ENCODE results near the gene CUX1. TPM values are rescaled to one million over a fixed set of nuclear protein-coding genes. Genes with fewer than 3 reads are reported as not detected.
"Not testable (repeated sequence)": the region's sequence is repeated elsewhere in the genome, so short reads cannot be mapped to it uniquely, and the experiment has no call there.

CUX1 gene
- polyA plus RNA-seq, 1 donor, result 38.3 TPM

GRCh38 chr7:102204212-102204611 is 386.8 kb downstream of the CUX1 start:
- DNase-seq (ENCODE audit: low read depth), result no peak

- no peak for DNase-seq (ENCODE audit: low read depth)
Measured at GRCh38 chr7:102205915-102206314, 388.5 kb downstream of the CUX1 start.

GRCh38 chr7:102208826-102209225 is 391.4 kb downstream of the CUX1 start:
- no peak for DNase-seq (ENCODE audit: low read depth)

GRCh38 chr7:102210787-102211186 is 393.4 kb downstream of the CUX1 start:
- DNase-seq (ENCODE audit: low read depth), result no peak

- DNase-seq (ENCODE audit: low read depth), result no peak
Measured at GRCh38 chr7:102211590-102212550, 394.4 kb downstream of the CUX1 start.

- no peak for DNase-seq (ENCODE audit: low read depth)
Measured at GRCh38 chr7:102214477-102215072, 397.1 kb downstream of the CUX1 start.

GRCh38 chr7:102215256-102215655 is 397.8 kb downstream of the CUX1 start:
- no peak for DNase-seq (ENCODE audit: low read depth)

- DNase-seq (ENCODE audit: low read depth), result no peak
Measured at GRCh38 chr7:102215711-102216110, 398.3 kb downstream of the CUX1 start.

- DNase-seq (ENCODE audit: low read depth), result no peak
Measured at GRCh38 chr7:102216573-102217314, 399.3 kb downstream of the CUX1 start.

- DNase-seq (ENCODE audit: low read depth), result no peak
Measured at GRCh38 chr7:102220229-102220850, 402.9 kb downstream of the CUX1 start.

- no peak for DNase-seq (ENCODE audit: low read depth)
Measured at GRCh38 chr7:102220960-102221800, 403.8 kb downstream of the CUX1 start.

GRCh38 chr7:102221961-102222360 is 404.5 kb downstream of the CUX1 start:
- DNase-seq (ENCODE audit: low read depth), result no peak

GRCh38 chr7:102222445-102222844 is 405.0 kb downstream of the CUX1 start:
- DNase-seq (ENCODE audit: low read depth), result no peak

- DNase-seq (ENCODE audit: low read depth), result no peak
Measured at GRCh38 chr7:102223184-102223583, 405.8 kb downstream of the CUX1 start.

GRCh38 chr7:102225025-102225424 is 407.6 kb downstream of the CUX1 start:
- no peak for DNase-seq (ENCODE audit: low read depth)

- no peak for DNase-seq (ENCODE audit: low read depth)
Measured at GRCh38 chr7:102227371-102227770, 409.9 kb downstream of the CUX1 start.

GRCh38 chr7:102228935-102229334 is 411.5 kb downstream of the CUX1 start:
- no peak for DNase-seq (ENCODE audit: low read depth)

- not testable (repeated sequence) for DNase-seq (ENCODE audit: low read depth)
Measured at GRCh38 chr7:102230162-102230561, 412.7 kb downstream of the CUX1 start.

- no peak for DNase-seq (ENCODE audit: low read depth)
Measured at GRCh38 chr7:102230593-102230992, 413.2 kb downstream of the CUX1 start.

GRCh38 chr7:102232611-102233286 is 415.3 kb downstream of the CUX1 start:
- no peak for DNase-seq (ENCODE audit: low read depth)
